Medulla oblongata (tissue), 1 donor: Measurements from ENCODE around the gene HIVEP3.

Source experiments
- DNase-seq: peaks from one replicate; pipeline ENCODE4 v3.0.0-alpha.2; 2015; ENCODE audit errors: extremely low spot score

The HIVEP3 gene

GRCh38 chr1:41687007-41687406, 231.7 kb downstream of the HIVEP3 start:
- no peak for DNase-seq

GRCh38 chr1:41683681-41684500, 234.8 kb downstream of the HIVEP3 start:
- DNase-seq = peak; percentile 35

- no peak for DNase-seq
Observed at GRCh38 chr1:41682845-41683625, 235.7 kb downstream of the HIVEP3 start.

- DNase-seq = no peak
Observed at GRCh38 chr1:41682149-41682548, 236.6 kb downstream of the HIVEP3 start.

GRCh38 chr1:41681331-41682098, 237.2 kb downstream of the HIVEP3 start:
- no peak for DNase-seq

GRCh38 chr1:41679994-41680393, 238.7 kb downstream of the HIVEP3 start:
- no peak for DNase-seq

- DNase-seq = no peak
Observed at GRCh38 chr1:41679531-41679930, 239.2 kb downstream of the HIVEP3 start.

GRCh38 chr1:41678111-41678878, 240.4 kb downstream of the HIVEP3 start:
- DNase-seq = no peak

GRCh38 chr1:41677620-41678019, 241.1 kb downstream of the HIVEP3 start:
- no peak for DNase-seq

GRCh38 chr1:41675401-41675800, 243.3 kb downstream of the HIVEP3 start:
- DNase-seq = no peak

GRCh38 chr1:41674522-41674921, 244.2 kb downstream of the HIVEP3 start:
- DNase-seq = no peak

- DNase-seq = no peak
Observed at GRCh38 chr1:41673806-41674205, 244.9 kb downstream of the HIVEP3 start.

GRCh38 chr1:41673378-41673777, 245.3 kb downstream of the HIVEP3 start:
- no peak for DNase-seq

- DNase-seq = no peak
Observed at GRCh38 chr1:41672641-41673361, 245.9 kb downstream of the HIVEP3 start.

- no peak for DNase-seq
Observed at GRCh38 chr1:41672173-41672572, 246.5 kb downstream of the HIVEP3 start.

GRCh38 chr1:41671116-41671755, 247.5 kb downstream of the HIVEP3 start:
- DNase-seq = no peak

GRCh38 chr1:41670217-41670957, 248.3 kb downstream of the HIVEP3 start:
- no peak for DNase-seq

- DNase-seq = no peak
Observed at GRCh38 chr1:41668967-41669366, 249.8 kb downstream of the HIVEP3 start.

GRCh38 chr1:41668054-41668660, 250.6 kb downstream of the HIVEP3 start:
- no peak for DNase-seq
